Measurements from ENCODE around the gene UBLCP1. TPM values are rescaled to one million over a fixed set of nuclear protein-coding genes. Genes with fewer than 3 reads are reported as not detected.

UBLCP1 gene
- total and polyA plus RNA-seq, 2 of the 8 experiments (the other 6 are each of a cell fraction or from before 2014, with no cell fraction given) = 13.0 to 40.9 TPM

GRCh38 chr5:159317849-159318248, 54.8 kb downstream of the UBLCP1 start (continued):
- no peak for TF ChIP-seq HDAC2 (IDR thresholded peaks at IDR 0.05; ENCODE audit: borderline replicate concordance in 1 of 2, low read depth in 2 of 2, low read length in 2 of 2)
- no peak for TF ChIP-seq KDM5A (IDR thresholded peaks at IDR 0.05; ENCODE audit: low read length)
- no peak for TF ChIP-seq SUZ12 (IDR thresholded peaks at IDR 0.05; ENCODE audit: low read length)
- TF ChIP-seq, protein P1, sequence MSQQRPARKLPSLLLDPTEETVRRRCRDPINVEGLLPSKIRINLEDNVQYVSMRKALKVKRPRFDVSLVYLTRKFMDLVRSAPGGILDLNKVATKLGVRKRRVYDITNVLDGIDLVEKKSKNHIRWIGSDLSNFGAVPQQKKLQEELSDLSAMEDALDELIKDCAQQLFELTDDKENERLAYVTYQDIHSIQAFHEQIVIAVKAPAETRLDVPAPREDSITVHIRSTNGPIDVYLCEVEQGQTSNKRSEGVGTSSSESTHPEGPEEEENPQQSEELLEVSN (IDR thresholded peaks at IDR 0.05) = no peak
- TF ChIP-seq, protein P2, sequence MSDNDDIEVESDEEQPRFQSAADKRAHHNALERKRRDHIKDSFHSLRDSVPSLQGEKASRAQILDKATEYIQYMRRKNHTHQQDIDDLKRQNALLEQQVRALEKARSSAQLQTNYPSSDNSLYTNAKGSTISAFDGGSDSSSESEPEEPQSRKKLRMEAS (IDR thresholded peaks at IDR 0.05) = no peak
- no peak for TF ChIP-seq CREB1 (IDR thresholded peaks at IDR 0.05)
- TF ChIP-seq RXRA (IDR thresholded peaks at IDR 0.05; ENCODE audit: insufficient read depth, low read depth, low read length) = no peak
- no peak for TF ChIP-seq PHF8 (conservative IDR thresholded peaks at IDR 0.05; ENCODE audit: low read depth, low read length)
- TF ChIP-seq RBBP5 (IDR thresholded peaks at IDR 0.05; ENCODE audit: borderline replicate concordance, low read depth, low read length) = no peak
- TF ChIP-seq NRF1 (IDR thresholded peaks at IDR 0.05; ENCODE audit: low read depth, low read length) = no peak

All from H1 (cell line).